ENCODE results near the gene SPRED1. TPM values are rescaled to one million over a fixed set of nuclear protein-coding genes. Genes with fewer than 3 reads are reported as not detected.

SPRED1 gene
- total RNA-seq, 4 donors from 2014 or later: 8.6 to 26.5 (median 10.3) TPM

- Histone ChIP-seq H3K27me3 (no peaks in the 10 kb centered on the region), H3K4me1 (peaks cover 0 to 5% (median 0%) of the 10 kb centered on the region in 4 donors), H3K27ac (no peak overlapping the region), H3K9me3 (no peaks in the 10 kb centered on the region), H3K36me3 (no peaks in the 10 kb centered on the region), H3K4me3 (no peak overlapping the region)
- in situ Hi-C loops (cut with MboI; ENCODE audit: low pct_ligation_motif_present in 1 of 4, low pct_unique_long_range_greater_than_20kb in 1 of 4, low sequenced_read_pairs in 3 of 4) (no loop called here), intact Hi-C loops (cut with DNase I; ENCODE audit: low total_unique reads) (no loop called here)
- 76 to 83% methylated on average over 2 of the region's 2 CpGs for WGBS, 2 donors (ENCODE audit: low coverage in 1 of 2)
- no peak for DNase-seq
- TF ChIP-seq EP300 (IDR thresholded peaks at IDR 0.05; ENCODE audit: low read depth) (no peak), POLR2AphosphoS5 (IDR thresholded peaks at IDR 0.05) (no peak), POLR2A (IDR thresholded peaks at IDR 0.05) (no peak), CTCF (IDR thresholded peaks at IDR 0.05) (no peak)
Observed at GRCh38 chr15:38316311-38316710, 63.7 kb downstream of the SPRED1 start.

GRCh38 chr15:38320181-38320580, 67.5 kb downstream of the SPRED1 start:
- intact Hi-C loops (cut with DNase I; ENCODE audit: low total_unique reads): no loop called here
- Histone ChIP-seq H3K4me3 (no peak overlapping the region), H3K4me1 (peaks cover 0 to 5% (median 0%) of the 10 kb centered on the region in 4 donors), H3K27me3 (no peaks in the 10 kb centered on the region), H3K9me3 (no peaks in the 10 kb centered on the region), H3K27ac (no peak overlapping the region), H3K36me3 (peaks cover 0 to 20% (median 0%) of the 10 kb centered on the region in 4 donors)
- no peak for DNase-seq
- in situ Hi-C loops (cut with MboI; ENCODE audit: low pct_ligation_motif_present in 1 of 4, low pct_unique_long_range_greater_than_20kb in 1 of 4, low sequenced_read_pairs in 3 of 4): no loop called here
- no peak for TF ChIP-seq EP300 (IDR thresholded peaks at IDR 0.05; ENCODE audit: low read depth)
- TF ChIP-seq POLR2A (IDR thresholded peaks at IDR 0.05): no peak

GRCh38 chr15:38320866-38321265, 68.2 kb downstream of the SPRED1 start:
- no peak overlapping the region for H3K4me3 ChIP-seq
- no peak for TF ChIP-seq EP300 (IDR thresholded peaks at IDR 0.05; ENCODE audit: low read depth)
- TF ChIP-seq POLR2AphosphoS5 (IDR thresholded peaks at IDR 0.05): no peak
- no peak for TF ChIP-seq POLR2A (IDR thresholded peaks at IDR 0.05)
- no peak for TF ChIP-seq CTCF (IDR thresholded peaks at IDR 0.05)
- DNase-seq: no peak
- H3K27ac ChIP-seq: no peak overlapping the region
- peaks cover 0 to 5% (median 0%) of the 10 kb centered on the region in 4 donors for H3K4me1 ChIP-seq
- intact Hi-C loops (cut with DNase I; ENCODE audit: low total_unique reads) (no loop called here), in situ Hi-C loops (cut with MboI; ENCODE audit: low pct_ligation_motif_present in 1 of 4, low pct_unique_long_range_greater_than_20kb in 1 of 4, low sequenced_read_pairs in 3 of 4) (no loop called here)
- no peaks in the 10 kb centered on the region for H3K9me3 ChIP-seq
- 56 to 70% methylated on average over 2 of the region's 2 CpGs for WGBS, 2 donors (ENCODE audit: low coverage in 1 of 2)
- no peaks in the 10 kb centered on the region for H3K27me3 ChIP-seq
- peaks cover 0 to 22% (median 0%) of the 10 kb centered on the region in 4 donors for H3K36me3 ChIP-seq

- TF ChIP-seq EP300 (IDR thresholded peaks at IDR 0.05; ENCODE audit: low read depth): no peak
- no peak for TF ChIP-seq POLR2AphosphoS5 (IDR thresholded peaks at IDR 0.05)
- no peak for TF ChIP-seq CTCF (IDR thresholded peaks at IDR 0.05)
- TF ChIP-seq POLR2A (IDR thresholded peaks at IDR 0.05): no peak
- peaks cover 0 to 5% (median 0%) of the 10 kb centered on the region in 4 donors for H3K4me1 ChIP-seq
- WGBS, 2 donors (ENCODE audit: low coverage in 1 of 2): 85 to 93% methylated on average over 4 of the region's 4 CpGs
- H3K36me3 ChIP-seq: peaks cover 0 to 22% (median 0%) of the 10 kb centered on the region in 4 donors
- DNase-seq: no peak
- no peaks in the 10 kb centered on the region for H3K9me3 ChIP-seq
- no peak overlapping the region for H3K27ac ChIP-seq
- no peaks in the 10 kb centered on the region for H3K27me3 ChIP-seq
- H3K4me3 ChIP-seq: no peak overlapping the region
- intact Hi-C loops (cut with DNase I; ENCODE audit: low total_unique reads) (no loop called here), in situ Hi-C loops (cut with MboI; ENCODE audit: low pct_ligation_motif_present in 1 of 4, low pct_unique_long_range_greater_than_20kb in 1 of 4, low sequenced_read_pairs in 3 of 4) (no loop called here)
Observed at GRCh38 chr15:38323895-38324294, 71.3 kb downstream of the SPRED1 start.
